Measurements from ENCODE around the gene CILP2.

The CILP2 gene

DNA sequence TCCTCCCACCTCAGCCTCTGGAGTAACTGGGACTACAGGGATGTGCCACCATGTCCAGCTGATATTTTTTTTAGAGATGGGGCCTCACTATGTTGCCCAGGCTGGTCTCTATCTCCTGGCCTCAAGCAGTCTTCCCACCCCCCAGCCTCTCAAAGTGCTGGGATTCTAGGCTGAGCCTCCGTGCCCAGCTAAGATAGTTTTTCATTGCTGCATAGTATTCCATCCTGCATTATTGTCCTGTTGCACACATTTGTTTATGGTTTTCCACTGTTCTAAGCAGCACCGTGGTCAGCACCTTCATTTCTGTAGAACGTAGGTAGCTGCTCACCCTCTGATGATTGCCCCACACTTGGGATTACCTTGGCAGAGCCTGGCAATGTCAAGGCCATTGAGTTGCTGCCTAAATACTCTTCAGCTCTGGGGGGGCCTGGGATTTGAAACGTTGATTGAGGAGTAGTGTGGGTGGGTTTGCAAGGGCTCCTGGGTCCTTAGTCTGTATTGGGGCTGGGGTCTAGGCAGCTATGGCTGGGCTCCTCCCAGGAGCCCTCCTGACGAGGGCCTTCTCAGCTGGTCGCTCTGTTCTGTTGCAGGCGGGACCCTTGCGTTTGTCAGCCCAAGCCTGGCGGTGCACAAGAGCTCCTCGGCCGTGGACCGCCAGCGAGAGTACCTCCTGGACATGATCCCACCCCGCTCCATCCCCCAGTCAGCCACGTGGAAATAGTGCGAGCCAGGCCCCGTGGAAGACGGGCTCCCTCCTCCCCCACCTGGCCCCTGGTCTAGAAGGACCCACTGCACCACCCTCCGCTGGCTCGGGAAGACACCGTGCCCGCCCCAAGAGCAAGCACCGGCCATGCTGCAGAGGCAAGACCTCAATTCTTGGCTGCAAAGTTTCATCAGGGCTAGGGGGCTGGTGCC is 33.1 kb upstream of the CILP2 start:
- DNase-seq, result no peak

DNA sequence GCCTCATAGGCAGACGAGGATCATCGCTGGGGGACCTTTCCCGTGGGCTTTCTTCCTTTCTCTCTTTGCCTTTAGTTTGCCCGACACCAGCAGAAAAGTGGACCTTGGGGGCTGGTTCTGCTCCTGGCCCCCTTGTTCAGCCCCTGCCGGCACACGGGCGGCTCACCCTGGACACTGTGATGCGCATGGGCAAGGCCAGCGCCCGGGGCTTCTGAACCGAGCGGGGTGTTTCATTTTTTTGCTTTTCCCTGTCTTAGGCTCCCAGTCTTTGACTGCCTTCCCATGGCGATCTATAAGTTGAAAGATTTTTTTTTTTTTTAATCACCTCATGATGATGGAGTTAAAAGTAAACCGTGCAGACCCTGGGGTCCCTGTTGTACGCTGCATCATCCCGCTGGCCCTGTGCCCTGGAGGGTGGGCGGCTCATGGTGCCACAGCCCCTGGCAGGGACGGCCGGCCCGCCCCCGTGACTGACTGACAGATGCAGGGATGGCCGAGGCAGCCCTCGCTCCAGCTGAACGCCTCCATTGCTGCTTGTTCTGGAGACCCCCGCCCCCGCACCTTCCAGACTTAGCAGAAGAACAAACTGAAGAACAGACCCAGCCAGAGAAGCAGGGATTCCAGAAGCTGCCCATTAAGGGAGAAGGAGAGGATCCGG is 32.3 kb upstream of the CILP2 start:
- DNase-seq, result no peak

DNA sequence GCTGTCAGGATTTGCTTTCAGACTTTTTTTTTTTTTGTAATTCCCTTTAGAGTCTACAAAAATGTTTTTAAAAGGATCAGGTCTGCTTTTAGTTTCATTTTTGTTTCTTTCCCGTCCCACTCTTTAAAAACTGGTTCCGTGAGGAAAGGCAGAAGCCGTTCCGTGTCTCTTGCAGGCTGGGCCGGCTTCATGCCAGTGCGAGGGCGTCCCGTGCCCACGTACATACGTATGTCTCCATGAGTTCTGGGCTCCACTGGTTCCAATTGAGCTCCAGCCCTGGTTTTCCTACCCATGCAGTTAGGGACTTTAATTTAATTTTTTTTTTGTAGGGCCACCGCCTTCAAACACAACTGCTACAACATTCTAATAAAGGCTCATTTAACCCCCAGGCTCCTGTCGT is 31.5 kb upstream of the CILP2 start:
- DNase-seq, result no peak

DNA sequence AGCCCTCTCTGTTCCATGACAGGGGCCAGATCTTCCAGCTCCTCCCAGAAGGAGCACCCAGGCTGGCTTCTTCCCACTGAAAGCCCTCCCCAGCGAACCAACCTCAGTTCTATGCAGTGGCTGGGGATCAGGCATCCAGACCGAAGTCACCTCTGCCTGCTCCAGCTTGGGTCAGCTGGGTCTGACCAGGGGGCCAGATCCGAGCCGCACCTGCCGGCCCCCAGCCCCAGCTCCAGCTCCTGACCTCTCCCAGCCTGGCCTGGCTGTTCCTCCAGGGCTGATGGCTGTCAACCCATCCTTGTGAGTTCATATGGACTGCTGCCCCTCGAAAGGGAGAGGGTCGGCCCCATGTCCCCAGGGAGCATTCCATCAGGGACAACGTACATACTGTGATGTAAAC is 30.7 kb upstream of the CILP2 start:
- no peak for DNase-seq

DNA sequence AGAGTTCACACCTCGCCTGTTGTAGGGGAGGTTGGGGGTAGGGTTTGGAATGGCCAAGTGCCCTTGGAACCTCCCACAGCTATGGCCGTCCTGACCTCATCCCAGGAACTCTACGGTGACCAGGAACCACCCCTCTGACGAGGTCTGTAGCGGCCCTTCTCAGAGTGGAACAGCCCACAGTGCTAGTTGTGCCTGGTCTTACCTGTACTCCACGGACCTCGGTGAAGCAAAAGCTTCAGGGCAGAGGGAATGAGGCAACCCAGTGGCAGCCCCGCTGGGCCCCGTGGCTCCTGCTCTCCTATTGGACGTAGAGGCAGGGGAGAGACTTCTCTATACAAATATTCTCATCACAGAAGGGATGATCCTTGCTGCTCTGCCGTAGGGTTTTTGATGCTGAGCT is 29.8 kb upstream of the CILP2 start:
- DNase-seq, result no peak

DNA sequence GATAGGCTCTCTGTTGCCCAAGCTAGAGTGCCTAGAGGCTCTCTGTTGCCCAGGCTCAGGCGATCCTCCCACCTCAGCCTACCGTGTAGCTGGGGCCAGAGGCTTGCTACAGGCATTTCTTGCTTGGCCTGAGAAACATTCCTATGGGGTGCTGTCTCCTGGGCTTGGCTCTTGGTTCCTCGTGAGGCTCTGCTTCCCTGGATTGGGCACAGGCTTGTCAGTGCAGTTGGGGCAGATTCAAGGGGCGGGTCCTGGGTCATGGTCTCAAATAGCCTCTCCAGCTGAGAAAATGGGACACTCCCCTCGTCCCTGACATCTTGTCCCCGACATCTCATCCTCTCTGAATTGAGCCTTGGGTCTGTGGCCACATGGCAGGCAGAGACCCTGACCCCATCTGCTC is 27.6 kb upstream of the CILP2 start:
- no peak for DNase-seq

DNA sequence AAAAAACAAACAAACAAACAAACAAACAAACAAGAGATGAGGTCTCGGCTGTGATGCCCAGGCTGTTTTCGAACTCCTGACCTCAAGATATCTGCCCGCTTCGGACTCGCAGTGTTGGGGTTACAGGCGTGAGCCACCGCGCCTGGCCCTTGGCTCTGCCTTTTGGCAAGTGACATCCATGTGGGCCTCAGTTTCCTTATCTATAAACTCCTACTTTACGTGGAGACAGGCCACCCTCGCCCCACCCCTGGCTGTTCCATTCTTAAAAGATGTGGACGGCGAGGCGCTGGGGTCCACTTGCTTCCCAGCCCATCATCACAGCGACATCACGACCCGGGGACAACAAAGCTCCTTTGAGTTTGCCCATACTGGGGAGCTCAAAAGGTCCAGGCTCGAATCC is 24.4 kb upstream of the CILP2 start:
- no peak for DNase-seq

DNA sequence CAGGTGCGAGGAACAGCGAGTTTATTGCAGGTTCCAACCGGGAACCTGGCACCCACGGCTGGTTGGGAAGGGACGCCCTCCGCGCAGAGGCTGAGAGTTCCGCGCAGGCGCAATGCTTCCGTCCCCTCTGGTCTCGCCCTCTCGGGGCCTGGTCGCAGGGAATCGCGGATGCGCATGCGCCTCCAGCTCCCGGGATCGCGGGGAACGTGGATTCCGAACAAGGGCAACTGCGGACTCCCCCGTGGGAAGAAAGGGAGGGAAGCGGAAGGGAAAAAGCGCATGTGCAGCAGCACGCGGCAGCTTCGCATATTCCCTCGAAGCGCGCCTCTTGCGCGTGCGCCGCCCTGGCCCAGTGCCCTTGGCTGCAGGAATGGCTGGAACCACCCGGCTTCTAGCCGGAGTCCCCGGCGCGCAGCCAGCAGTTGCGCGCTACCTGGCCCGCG is 23.8 kb upstream of the CILP2 start:
- DNase-seq, result no peak

DNA sequence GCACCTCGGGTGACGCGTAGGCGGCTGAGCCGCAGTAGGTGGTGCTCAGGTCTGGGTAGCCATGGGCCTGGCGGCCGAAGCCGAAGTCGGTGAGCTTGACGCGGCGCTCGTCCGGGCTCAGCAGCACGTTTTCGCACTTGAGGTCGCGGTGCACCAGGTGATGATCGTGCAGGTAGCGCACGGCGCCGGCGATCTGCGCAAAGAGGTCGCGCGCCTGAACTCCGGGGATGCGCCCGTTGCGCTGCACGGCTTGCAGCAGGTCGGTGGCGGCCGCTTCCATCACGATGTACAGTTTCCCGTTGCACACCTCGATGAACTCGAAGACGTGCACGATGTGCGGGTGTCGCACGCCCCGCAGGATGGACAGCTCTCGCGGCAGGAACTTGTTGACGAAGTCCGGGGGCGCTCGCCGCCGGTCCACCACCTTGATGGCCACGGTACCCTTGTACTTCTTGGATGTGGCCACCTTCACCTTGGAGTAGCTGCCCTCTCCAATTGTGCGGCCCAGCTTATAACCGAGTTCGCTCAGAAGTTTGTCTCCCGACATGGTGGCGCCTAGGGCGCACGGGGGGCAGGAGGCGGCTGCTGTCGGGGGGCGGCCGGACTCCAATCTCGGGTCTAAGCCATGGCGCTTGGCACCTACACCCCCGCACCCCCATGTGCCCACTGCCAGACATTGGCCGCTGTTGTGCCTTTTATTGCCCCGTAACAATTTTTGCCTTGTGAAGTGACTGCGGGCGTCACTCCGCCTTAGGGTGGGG is 23.0 kb upstream of the CILP2 start, which contains the start of gene TSSK6:
TSSK6 (minus strand) TSS at position 668 of the 761 bp plus-strand sequence; CDS start at position 547, 121 bp downstream.
- DNase-seq, result no peak

DNA sequence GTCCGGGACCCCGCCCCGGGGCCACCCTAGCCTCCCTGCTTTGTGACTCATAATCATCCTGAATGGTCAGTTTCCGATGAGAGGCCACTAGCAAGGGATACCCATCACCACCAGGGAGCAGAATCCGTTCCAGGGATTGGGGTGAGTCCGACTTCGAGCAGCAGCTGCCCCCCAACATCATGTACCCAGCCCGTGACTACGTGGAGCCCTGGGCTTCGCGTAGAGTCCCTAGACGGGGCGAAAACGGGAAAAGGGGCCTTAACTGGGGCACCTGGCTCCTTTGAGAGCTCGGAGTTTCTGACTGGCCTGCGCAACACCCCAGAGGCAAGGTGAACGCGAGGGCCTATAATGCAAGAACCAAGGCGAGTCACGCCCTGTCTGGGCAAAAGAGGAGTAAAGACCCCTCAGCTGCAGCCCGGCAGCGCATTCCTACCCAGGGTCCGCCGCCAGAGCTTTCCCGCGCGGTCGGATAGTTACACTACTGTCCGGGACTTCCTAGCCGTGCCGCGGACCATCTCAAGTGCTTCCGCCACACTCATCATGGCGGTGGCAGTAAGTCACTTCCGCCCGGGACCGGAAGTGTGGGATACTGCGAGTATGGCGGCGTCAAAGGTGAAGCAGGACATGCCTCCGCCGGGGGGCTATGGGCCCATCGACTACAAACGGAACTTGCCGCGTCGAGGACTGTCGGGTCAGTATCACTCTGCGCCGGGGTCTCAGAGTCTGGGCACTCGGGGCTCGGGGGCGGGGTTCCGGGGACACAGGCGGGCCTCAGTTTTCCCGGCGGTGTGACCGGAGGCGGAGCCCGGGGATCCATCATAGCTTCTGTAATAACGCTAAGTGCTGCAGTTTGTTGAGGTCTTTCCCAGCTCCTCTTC is 22.2 kb upstream of the CILP2 start, which contains the start of gene NDUFA13:
NDUFA13 (plus strand) TSS at position 584 of the 878 bp plus-strand sequence; CDS start at position 598, 14 bp downstream.
- DNase-seq, result peak; percentile 58

DNA sequence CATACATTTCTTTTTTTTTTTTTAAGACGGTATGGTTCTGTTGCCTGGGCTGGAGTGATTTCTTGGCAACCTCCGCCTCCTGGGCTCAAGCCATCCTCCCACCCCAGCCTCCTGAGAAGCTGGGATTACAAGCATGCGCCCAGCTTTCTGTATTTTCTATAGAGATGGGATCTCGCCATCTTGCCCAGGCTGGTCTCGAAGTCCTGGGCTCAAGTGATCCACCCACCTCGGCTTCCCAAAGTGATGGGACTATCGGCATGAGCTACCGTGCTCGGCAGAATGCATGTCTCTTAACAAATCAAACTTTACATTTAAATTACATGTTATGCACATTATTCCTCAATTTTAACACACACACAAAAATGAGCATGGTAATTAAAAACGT is 20.8 kb upstream of the CILP2 start:
- no peak for DNase-seq

DNA sequence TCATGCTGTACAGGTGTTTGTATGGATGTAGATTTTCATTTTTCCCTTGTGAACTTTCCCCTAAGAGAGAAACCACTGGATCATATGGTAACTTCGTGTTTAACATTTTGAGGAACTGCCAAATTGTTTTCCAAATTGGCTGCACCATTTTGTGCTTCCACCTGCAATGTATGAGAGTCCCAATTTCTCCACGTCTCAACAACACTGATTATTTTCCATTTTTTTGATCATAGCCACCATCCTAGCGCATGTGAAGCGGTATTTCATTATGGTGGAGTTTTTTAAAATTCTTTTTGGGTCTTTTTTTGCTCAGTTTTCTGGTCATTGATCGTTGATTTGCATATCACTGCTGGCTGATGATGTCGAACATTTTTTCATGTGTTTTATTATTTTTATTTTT is 17.1 kb upstream of the CILP2 start:
- no peak for DNase-seq

DNA sequence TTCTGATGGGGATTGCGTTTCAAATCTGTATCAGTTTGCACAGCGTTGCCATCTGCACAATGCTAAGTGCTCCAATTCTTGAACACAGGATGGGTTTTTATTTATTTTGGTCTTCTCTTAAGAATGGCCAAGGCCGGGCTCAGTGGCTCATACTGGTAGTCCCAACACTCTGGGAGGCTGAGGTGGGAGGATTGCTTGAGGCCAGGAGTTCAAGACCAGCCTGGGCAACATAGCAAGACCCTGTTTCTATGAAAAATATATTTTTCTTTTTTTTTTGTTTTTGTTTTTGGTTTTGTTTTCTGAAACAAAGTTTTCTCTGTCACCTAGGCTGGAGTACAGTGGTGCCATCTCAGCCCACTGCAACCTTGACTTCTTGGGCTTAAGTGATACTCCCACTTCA is 14.9 kb upstream of the CILP2 start:
- no peak for DNase-seq

DNA sequence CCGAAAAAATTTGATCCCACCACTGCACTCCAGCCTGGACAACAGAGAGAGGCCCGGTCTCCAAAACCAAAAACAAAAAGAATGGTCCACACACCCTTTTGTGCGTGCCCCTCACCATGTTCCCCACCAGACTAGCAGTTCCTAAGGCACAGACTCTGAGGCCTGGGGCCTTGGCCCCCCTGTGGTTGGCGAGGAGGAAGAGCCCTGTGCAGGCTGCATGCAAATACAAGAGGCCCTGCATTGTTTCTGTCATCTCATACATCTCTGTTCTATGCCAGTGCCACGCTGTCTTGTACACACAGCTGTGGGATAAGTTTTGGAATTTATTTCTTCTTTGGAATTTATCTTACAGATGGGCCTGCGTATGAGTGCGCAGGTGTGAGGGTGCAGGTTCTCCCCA is 14.0 kb upstream of the CILP2 start:
- no peak for DNase-seq

DNA sequence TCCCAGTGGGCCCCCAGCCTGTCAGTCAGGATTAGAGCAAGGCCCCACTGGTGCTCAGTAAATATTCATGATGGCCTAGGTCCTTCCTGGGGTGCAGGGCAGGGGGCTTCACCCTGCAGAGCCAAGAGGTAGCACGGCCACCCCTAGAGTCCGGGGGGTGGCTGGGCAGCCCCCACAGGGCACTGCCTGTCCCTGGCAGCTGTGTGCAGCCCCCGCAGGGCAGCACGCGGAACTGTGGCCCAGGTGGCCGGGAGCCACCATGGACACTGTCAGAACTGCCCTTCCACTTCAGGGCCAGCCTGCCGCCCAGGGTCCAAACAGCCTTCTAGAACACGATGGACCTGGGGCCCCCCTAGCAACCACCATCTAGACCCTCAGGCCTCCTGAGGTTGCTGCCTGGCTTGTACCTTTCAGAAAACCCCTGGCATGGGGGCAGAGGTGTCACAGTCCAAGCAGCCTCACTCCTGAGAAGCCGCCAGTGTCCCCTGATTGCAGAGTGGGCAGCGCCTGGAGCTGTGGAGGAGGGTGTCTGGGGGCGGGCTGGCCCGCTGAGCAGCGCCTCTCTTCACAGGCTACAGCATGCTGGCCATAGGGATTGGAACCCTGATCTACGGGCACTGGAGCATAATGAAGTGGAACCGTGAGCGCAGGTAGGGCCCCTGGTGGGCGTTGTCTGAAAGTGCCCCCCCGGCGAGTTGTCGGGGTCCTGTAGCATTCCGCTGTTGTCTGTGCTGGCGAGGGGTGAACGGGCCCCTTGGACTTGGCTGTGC is 12.3 kb upstream of the CILP2 start:
- no peak for DNase-seq

DNA sequence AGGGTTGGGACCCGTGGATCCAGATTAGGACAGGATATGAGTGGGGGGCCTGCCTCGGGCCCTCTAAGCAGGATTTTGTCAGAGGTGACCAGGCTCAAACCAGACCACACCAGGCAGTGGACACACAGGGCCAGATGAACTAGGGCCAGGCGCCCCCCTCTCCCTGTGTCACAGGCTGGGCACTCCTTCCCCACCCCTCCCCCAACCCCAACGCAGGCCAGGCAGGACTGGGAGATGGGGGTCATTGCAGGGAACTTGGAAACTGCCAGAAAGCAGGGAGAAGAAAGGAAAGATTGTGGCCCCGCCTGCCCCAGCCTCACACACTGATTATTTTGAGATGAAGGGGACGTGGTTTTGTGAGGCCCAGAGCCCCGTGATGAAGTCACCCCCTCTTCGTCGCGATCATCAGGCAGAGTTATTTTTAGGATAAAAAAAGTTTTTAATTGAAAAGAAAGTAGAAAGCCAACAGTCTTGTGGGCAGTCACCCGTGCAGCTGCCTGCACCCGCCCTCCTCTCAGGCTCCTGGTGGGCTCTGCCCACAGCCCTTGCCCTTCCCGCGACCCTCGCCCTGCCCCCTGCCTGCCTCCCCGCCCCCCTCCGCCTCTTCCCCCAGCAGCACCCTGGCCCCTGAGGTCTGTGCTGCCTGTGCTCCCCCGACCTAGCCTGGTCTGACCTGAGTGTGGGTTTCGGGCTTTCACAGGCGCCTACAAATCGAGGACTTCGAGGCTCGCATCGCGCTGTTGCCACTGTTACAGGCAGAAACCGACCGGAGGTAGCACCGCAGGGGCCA is 11.3 kb upstream of the CILP2 start:
- DNase-seq, result no peak

DNA sequence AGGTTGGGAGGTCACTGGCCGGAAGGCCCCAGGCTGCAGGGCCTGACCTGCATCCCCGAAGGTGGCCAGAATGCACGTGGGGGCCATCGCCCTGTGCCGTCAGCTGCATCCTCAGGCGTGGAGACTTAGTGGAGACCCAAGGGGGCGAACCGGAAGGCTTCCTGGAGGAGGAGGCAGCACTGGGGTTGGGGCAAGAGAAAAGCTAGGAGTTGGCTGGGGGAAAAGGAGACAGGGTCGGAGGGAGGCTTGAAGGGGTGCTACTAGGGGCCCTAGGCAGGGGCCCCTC is 10.8 kb upstream of the CILP2 start:
- no peak for DNase-seq

DNA sequence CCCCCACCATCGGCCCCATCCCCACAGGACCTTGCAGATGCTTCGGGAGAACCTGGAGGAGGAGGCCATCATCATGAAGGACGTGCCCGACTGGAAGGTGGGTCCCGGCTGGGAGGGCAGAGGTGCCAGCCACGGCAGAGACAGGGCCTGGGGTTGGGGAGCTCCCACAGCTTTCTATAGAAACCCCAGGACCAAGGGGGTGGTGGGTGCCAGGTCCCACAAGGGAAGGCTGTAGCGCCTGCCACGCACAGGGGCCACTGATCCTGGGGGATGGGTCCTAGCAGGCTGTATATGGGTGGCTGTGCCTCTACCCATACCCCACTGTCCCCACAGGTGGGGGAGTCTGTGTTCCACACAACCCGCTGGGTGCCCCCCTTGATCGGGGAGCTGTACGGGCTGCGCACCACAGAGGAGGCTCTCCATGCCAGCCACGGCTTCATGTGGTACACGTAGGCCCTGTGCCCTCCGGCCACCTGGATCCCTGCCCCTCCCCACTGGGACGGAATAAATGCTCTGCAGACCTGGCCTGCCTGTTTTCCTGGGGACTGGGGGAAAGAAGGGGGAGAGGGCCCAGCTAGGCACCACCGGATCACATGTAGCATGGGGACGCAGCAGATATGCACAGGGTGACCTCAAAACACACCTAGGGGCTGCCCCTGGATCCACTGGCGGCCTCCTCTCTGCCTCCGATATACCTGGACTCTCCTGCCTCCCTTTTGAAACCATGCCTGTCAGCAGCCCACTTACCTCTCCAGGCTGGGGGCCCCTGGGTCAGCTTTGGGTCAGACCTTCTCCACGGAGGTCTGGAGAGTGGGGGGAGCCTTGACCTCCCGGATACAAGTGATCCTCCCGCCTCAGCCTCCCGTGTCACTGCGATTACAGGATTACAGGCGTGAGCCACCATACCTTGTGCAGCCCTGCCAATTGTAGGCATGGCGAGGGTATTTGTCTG is 10.1 kb upstream of the CILP2 start:
- no peak for DNase-seq

DNA sequence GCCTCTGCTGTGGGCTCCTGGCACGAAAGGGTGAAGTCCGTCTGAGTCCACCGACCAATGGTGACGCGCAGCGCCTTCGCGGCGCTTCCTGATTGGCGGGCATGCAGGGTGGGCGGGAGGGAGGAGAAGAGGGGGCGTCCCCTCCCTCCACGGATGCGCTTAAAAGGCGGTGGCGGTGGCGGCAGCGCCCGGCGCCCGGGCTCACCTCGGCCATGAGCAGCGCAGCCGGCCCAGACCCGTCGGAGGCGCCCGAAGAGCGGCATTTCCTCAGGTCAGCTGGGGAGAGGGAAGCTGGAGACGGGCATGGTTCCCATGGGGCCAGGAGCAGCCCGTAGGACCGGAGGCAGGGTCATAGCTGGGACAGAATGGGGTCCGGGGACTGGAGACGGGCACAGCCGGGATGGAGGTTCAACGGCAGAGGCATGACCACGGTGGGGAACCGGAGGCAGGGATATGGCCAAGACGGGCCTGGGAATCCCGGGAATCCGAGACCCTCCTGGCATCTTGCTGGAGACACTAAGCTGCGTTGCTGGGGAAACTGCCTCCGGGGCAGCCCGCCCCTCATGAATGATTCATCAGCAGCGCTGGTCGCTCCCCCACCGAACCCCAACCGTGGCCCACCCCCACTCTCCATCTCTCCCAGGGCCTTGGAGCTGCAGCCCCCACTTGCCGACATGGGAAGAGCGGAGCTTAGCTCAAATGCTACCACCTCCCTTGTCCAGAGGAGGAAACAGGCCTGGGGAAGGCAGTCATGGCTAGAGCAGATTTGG is 9.2 kb upstream of the CILP2 start, which contains the start of gene YJEFN3:
YJEFN3 (plus strand) TSS at position 191 of the 770 bp plus-strand sequence; CDS start at position 213, 22 bp downstream.
- no peak for DNase-seq
